Mesendoderm (in vitro differentiated cells): ENCODE data around the gene FBXO40.

ENCODE experiments used
- DNase-seq: peaks from one replicate; pipeline ENCODE4 v3.0.0; 2013
- H2AK5ac ChIP-seq: 2 replicates; pipeline ENCODE4 v1.6.1; 2013; ENCODE audit warnings: low read length, inconsistent platforms
- H2BK120ac ChIP-seq: 2 replicates; pipeline ENCODE4 v1.6.1; 2013; ENCODE audit warnings: low read depth, mild to moderate bottlenecking, low read length, moderate library complexity, mixed read lengths
- H2BK15ac ChIP-seq: replicated peaks from 2 replicates; pipeline ENCODE4 v1.6.1; 2013; ENCODE audit warnings: low read depth, mild to moderate bottlenecking, moderate library complexity
- H2BK5ac ChIP-seq: 2 replicates; pipeline ENCODE4 v1.6.1; 2013; ENCODE audit warnings: low read length, inconsistent platforms
- H3K18ac ChIP-seq: 2 replicates; pipeline ENCODE4 v1.6.1; 2013; ENCODE audit warnings: mild to moderate bottlenecking, low read length, mixed read lengths
- H3K23ac ChIP-seq: one replicate; pipeline ENCODE4 v1.6.1; 2013; ENCODE audit warnings: low read length
- H3K27ac ChIP-seq: 2 replicates; pipeline ENCODE4 v1.5.1; 2013; ENCODE audit warnings: low read depth, mild to moderate bottlenecking, inconsistent platforms, low read length, moderate library complexity
- H3K27me3 ChIP-seq: 2 replicates; pipeline ENCODE4 v1.6.1; 2013; ENCODE audit warnings: low read length, control low read depth, mild to moderate bottlenecking, inconsistent platforms; ENCODE audit not compliant: insufficient read depth, poor library complexity
- H3K36me3 ChIP-seq: 2 replicates; pipeline ENCODE4 v1.6.1; 2013; ENCODE audit warnings: low read length, inconsistent platforms; ENCODE audit not compliant: control insufficient read depth, insufficient read depth
- H3K4ac ChIP-seq: one replicate; pipeline ENCODE4 v1.6.1; 2013; ENCODE audit warnings: low read depth, mild to moderate bottlenecking, low read length, moderate library complexity
- H3K4me1 ChIP-seq: 2 replicates; pipeline ENCODE4 v1.6.1; 2013; ENCODE audit warnings: low read depth, low read length, inconsistent platforms; ENCODE audit not compliant: control insufficient read depth
- H3K4me2 ChIP-seq: 2 replicates; pipeline ENCODE4 v1.6.1; 2013; ENCODE audit warnings: low read length
- H3K4me3 ChIP-seq: 2 replicates; pipeline ENCODE4 v1.5.1; 2013; ENCODE audit warnings: mild to moderate bottlenecking, low read length
- H3K56ac ChIP-seq: one replicate; pipeline ENCODE4 v1.6.1; 2013; ENCODE audit warnings: low read length
- H3K79me1 ChIP-seq: 2 replicates; pipeline ENCODE4 v1.6.1; 2013; ENCODE audit warnings: low read length, inconsistent platforms
- H3K79me2 ChIP-seq: 2 replicates; pipeline ENCODE4 v1.6.1; 2013; ENCODE audit warnings: mild to moderate bottlenecking, low read length; ENCODE audit not compliant: control insufficient read depth, insufficient read depth
- H3K9ac ChIP-seq: 2 replicates; pipeline ENCODE4 v1.6.1; 2013; ENCODE audit warnings: low read length, inconsistent platforms
- H4K5ac ChIP-seq: one replicate; pipeline ENCODE4 v1.6.1; 2013; ENCODE audit warnings: low read length
- H4K8ac ChIP-seq: one replicate; pipeline ENCODE4 v1.6.1; 2013; ENCODE audit warnings: low read depth, mild to moderate bottlenecking, control low read depth, low read length, moderate library complexity
- WGBS: extraction: QIAGEN DNeasy Blood & Tissue Kit; methylation state at CpG from one replicate; pipeline ENCODE4 v1.1.7; 2013; ENCODE audit warnings: low lambda C conversion rate, missing lambda C conversion rate; ENCODE audit not compliant: insufficient coverage; ENCODE audit errors: extremely low coverage; 5-methylcytosine and 5-hydroxymethylcytosine counted together

Gene FBXO40

GRCh38 chr3:121626495-121626894 lies 33.3 kb downstream of the FBXO40 start:
- H3K36me3 ChIP-seq = no peaks in the 10 kb centered on the region
- H2BK5ac ChIP-seq = no peak overlapping the region
- no peaks in the 10 kb centered on the region for H3K4me1 ChIP-seq
- H3K9ac ChIP-seq = no peak overlapping the region
- no peak overlapping the region for H2AK5ac ChIP-seq
- H2BK15ac ChIP-seq = no peak overlapping the region
- H3K27ac ChIP-seq = no peak overlapping the region
- H3K23ac ChIP-seq = no peak overlapping the region
- H3K4me3 ChIP-seq = no peak overlapping the region
- no peak overlapping the region for H3K56ac ChIP-seq
- H3K18ac ChIP-seq = no peak overlapping the region
- no peaks in the 10 kb centered on the region for H3K79me1 ChIP-seq
- H4K8ac ChIP-seq = no peak overlapping the region
- no peak overlapping the region for H3K4ac ChIP-seq
- H3K27me3 ChIP-seq = no peaks in the 10 kb centered on the region
- no peak overlapping the region for H3K4me2 ChIP-seq
- no peaks in the 10 kb centered on the region for H3K79me2 ChIP-seq
- no peak overlapping the region for H4K5ac ChIP-seq
- no peak for DNase-seq
- no peak overlapping the region for H2BK120ac ChIP-seq
- WGBS = no CpG with 5 or more reads among the region's 4 CpGs

- no peak overlapping the region for H2AK5ac ChIP-seq
- no peak overlapping the region for H3K23ac ChIP-seq
- no peak overlapping the region for H2BK120ac ChIP-seq
- DNase-seq = no peak
- H3K56ac ChIP-seq = no peak overlapping the region
- no peaks in the 10 kb centered on the region for H3K36me3 ChIP-seq
- no peak overlapping the region for H2BK15ac ChIP-seq
- H4K8ac ChIP-seq = no peak overlapping the region
- no peak overlapping the region for H3K4me3 ChIP-seq
- H3K18ac ChIP-seq = no peak overlapping the region
- no peaks in the 10 kb centered on the region for H3K79me1 ChIP-seq
- no peak overlapping the region for H3K9ac ChIP-seq
- WGBS = no CpG with 5 or more reads among the region's 4 CpGs
- no peak overlapping the region for H3K27ac ChIP-seq
- H2BK5ac ChIP-seq = no peak overlapping the region
- H3K4ac ChIP-seq = no peak overlapping the region
- H3K79me2 ChIP-seq = no peaks in the 10 kb centered on the region
- H3K4me2 ChIP-seq = no peak overlapping the region
- H3K4me1 ChIP-seq = no peaks in the 10 kb centered on the region
- H3K27me3 ChIP-seq = no peaks in the 10 kb centered on the region
- no peak overlapping the region for H4K5ac ChIP-seq
These were observed 34.0 kb downstream of the FBXO40 start for GRCh38 chr3:121627211-121627610.

DNA sequence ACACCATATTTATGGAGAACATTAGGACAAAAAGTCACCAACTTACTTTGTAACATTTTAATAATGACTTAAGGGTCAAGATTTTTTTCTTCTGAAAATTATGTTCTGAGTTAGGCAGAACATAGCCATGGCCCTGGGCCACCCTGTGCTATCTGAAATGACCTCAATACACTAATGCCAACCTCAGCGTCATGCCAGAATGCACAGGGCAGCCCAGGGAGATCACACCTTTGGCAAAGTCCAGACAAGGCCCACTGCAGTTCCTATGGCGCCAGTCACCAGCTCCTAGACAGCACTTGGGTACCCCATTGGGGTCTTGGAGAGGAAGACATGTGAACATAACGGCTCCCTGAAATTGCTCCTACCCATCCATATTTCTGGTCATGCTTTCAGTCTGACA lies 34.4 kb downstream of the FBXO40 start:
- H4K8ac ChIP-seq = no peak overlapping the region
- H3K23ac ChIP-seq = no peak overlapping the region
- H4K5ac ChIP-seq = no peak overlapping the region
- H3K4me3 ChIP-seq = no peak overlapping the region
- H3K4me1 ChIP-seq = no peaks in the 10 kb centered on the region
- H2BK5ac ChIP-seq = no peak overlapping the region
- no peaks in the 10 kb centered on the region for H3K36me3 ChIP-seq
- H3K79me2 ChIP-seq = no peaks in the 10 kb centered on the region
- H3K18ac ChIP-seq = no peak overlapping the region
- H2BK120ac ChIP-seq = no peak overlapping the region
- H3K27ac ChIP-seq = no peak overlapping the region
- no peaks in the 10 kb centered on the region for H3K79me1 ChIP-seq
- H3K4me2 ChIP-seq = no peak overlapping the region
- H3K9ac ChIP-seq = no peak overlapping the region
- DNase-seq = no peak
- H2AK5ac ChIP-seq = no peak overlapping the region
- no peak overlapping the region for H2BK15ac ChIP-seq
- no peak overlapping the region for H3K56ac ChIP-seq
- H3K4ac ChIP-seq = no peak overlapping the region
- WGBS = no CpG with 5 or more reads among the region's 3 CpGs
- no peaks in the 10 kb centered on the region for H3K27me3 ChIP-seq

DNA sequence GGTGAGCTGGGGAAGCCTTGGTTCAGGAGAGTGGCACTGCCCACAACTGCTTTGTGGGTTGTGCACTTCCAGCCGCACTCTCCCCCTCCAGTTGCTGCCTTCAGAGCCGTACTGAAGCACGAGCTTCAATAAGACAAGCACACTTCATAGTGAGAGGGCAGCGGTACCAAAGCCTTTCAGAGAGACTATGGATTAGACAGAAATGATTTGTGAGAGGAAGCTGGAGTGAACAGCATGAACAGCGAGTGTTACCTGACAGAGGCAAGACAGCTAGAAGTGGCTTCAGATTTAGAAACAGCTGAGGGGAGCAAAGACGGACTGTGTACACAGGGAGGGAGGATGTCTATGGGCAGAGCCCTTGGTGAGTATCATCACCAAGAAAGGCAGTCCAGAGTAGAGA lies 36.4 kb downstream of the FBXO40 start:
- no peak overlapping the region for H2BK120ac ChIP-seq
- no peak overlapping the region for H4K5ac ChIP-seq
- H3K36me3 ChIP-seq = no peaks in the 10 kb centered on the region
- H3K79me1 ChIP-seq = no peaks in the 10 kb centered on the region
- no peaks in the 10 kb centered on the region for H3K27me3 ChIP-seq
- H2BK5ac ChIP-seq = no peak overlapping the region
- H3K4me2 ChIP-seq = no peak overlapping the region
- H4K8ac ChIP-seq = no peak overlapping the region
- H3K23ac ChIP-seq = no peak overlapping the region
- H3K9ac ChIP-seq = no peak overlapping the region
- H2AK5ac ChIP-seq = no peak overlapping the region
- DNase-seq = no peak
- no peak overlapping the region for H3K56ac ChIP-seq
- H3K18ac ChIP-seq = no peak overlapping the region
- H3K4me3 ChIP-seq = no peak overlapping the region
- no peaks in the 10 kb centered on the region for H3K4me1 ChIP-seq
- no peaks in the 10 kb centered on the region for H3K79me2 ChIP-seq
- H2BK15ac ChIP-seq = no peak overlapping the region
- no peak overlapping the region for H3K27ac ChIP-seq
- no peak overlapping the region for H3K4ac ChIP-seq
- no CpG with 5 or more reads among the region's 6 CpGs for WGBS

DNA sequence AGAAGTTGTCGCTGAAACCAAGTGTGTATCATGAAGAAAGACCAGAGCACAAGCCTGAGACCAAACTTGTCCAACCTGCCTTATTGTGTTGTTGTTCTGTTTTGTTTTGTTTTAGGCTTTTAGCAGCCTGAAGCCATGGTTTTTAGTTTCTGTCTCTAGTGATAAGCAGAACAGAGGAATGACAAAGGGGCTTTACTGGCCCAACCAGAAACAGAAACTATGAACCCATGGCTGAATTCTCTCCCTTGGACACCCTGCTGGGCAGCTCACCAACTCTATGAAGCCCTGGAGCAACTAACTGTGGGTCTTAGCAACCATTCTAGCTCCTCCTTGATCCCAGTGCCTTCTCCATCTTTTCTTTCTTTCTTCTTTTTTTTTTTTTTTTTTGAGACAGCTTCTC lies 37.2 kb downstream of the FBXO40 start:
- Histone ChIP-seq H3K4me2 (no peak overlapping the region), H3K79me1 (no peaks in the 10 kb centered on the region), H4K5ac (no peak overlapping the region), H2BK120ac (no peak overlapping the region), H3K36me3 (no peaks in the 10 kb centered on the region), H2AK5ac (no peak overlapping the region), H3K18ac (no peak overlapping the region), H3K23ac (no peak overlapping the region), H3K27ac (no peak overlapping the region), H3K4ac (no peak overlapping the region), H2BK15ac (no peak overlapping the region), H3K4me1 (no peaks in the 10 kb centered on the region), H3K56ac (no peak overlapping the region), H2BK5ac (no peak overlapping the region), H3K4me3 (no peak overlapping the region), H3K9ac (no peak overlapping the region), H3K27me3 (no peaks in the 10 kb centered on the region), H3K79me2 (no peaks in the 10 kb centered on the region), H4K8ac (no peak overlapping the region)
- WGBS = no CpG with 5 or more reads among the region's 1 CpG
- no peak for DNase-seq

- H3K4ac ChIP-seq = no peak overlapping the region
- no peak overlapping the region for H3K56ac ChIP-seq
- H3K79me2 ChIP-seq = no peaks in the 10 kb centered on the region
- H3K79me1 ChIP-seq = no peaks in the 10 kb centered on the region
- no peak overlapping the region for H2BK5ac ChIP-seq
- H2AK5ac ChIP-seq = no peak overlapping the region
- no peak overlapping the region for H3K27ac ChIP-seq
- H2BK15ac ChIP-seq = no peak overlapping the region
- H4K5ac ChIP-seq = no peak overlapping the region
- H4K8ac ChIP-seq = no peak overlapping the region
- no peak overlapping the region for H3K4me3 ChIP-seq
- H3K23ac ChIP-seq = no peak overlapping the region
- no peak overlapping the region for H2BK120ac ChIP-seq
- no peaks in the 10 kb centered on the region for H3K27me3 ChIP-seq
- no peaks in the 10 kb centered on the region for H3K4me1 ChIP-seq
- WGBS = no CpG with 5 or more reads among the region's 1 CpG
- H3K18ac ChIP-seq = no peak overlapping the region
- no peak for DNase-seq
- H3K36me3 ChIP-seq = no peaks in the 10 kb centered on the region
- no peak overlapping the region for H3K9ac ChIP-seq
- no peak overlapping the region for H3K4me2 ChIP-seq
These were observed 44.7 kb downstream of the FBXO40 start for GRCh38 chr3:121637922-121638321.
